ENCODE data around the gene C5. TPM values are rescaled to one million over a fixed set of nuclear protein-coding genes. Genes with fewer than 3 reads are reported as not detected.

Gene C5
- total RNA-seq, 1 donor from 2014 or later = 3.1 TPM

DNA sequence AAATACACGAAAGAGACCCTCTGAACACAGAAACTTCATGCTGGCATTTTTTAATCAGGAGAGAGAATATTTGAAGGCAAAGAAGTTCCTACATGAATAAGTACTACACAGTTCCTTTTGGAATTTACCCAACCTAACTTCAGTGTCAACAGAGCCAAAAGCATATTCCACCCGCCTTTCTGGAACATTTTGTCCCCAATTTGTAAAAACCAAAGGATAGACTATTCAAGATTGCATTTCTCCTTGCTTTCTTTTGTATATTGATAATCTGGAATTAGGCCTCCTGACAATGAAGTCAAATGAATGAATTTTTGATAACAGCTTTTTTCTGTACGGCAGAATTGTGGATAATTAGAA lies 84.1 kb downstream of the C5 start:
- Mint-ChIP-seq H3K27ac (peak overlapping the region; percentile 28), H3K36me3 (peaks cover 2% of the 10 kb centered on the region), H3K9me3 (no peaks in the 10 kb centered on the region), H3K4me1 (peaks cover 7% of the 10 kb centered on the region), H3K27me3 (ENCODE audit: low read depth) (no peaks in the 10 kb centered on the region), H3K4me3 (no peak overlapping the region)
- TF ChIP-seq, protein P1, sequence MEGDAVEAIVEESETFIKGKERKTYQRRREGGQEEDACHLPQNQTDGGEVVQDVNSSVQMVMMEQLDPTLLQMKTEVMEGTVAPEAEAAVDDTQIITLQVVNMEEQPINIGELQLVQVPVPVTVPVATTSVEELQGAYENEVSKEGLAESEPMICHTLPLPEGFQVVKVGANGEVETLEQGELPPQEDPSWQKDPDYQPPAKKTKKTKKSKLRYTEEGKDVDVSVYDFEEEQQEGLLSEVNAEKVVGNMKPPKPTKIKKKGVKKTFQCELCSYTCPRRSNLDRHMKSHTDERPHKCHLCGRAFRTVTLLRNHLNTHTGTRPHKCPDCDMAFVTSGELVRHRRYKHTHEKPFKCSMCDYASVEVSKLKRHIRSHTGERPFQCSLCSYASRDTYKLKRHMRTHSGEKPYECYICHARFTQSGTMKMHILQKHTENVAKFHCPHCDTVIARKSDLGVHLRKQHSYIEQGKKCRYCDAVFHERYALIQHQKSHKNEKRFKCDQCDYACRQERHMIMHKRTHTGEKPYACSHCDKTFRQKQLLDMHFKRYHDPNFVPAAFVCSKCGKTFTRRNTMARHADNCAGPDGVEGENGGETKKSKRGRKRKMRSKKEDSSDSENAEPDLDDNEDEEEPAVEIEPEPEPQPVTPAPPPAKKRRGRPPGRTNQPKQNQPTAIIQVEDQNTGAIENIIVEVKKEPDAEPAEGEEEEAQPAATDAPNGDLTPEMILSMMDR (IDR thresholded peaks at IDR 0.05; ENCODE audit: unreplicated experiment) = no peak
- no peak for DNase-seq (ENCODE audit: low spot score in 2 of 2, unreplicated experiment in 2 of 2)

DNA sequence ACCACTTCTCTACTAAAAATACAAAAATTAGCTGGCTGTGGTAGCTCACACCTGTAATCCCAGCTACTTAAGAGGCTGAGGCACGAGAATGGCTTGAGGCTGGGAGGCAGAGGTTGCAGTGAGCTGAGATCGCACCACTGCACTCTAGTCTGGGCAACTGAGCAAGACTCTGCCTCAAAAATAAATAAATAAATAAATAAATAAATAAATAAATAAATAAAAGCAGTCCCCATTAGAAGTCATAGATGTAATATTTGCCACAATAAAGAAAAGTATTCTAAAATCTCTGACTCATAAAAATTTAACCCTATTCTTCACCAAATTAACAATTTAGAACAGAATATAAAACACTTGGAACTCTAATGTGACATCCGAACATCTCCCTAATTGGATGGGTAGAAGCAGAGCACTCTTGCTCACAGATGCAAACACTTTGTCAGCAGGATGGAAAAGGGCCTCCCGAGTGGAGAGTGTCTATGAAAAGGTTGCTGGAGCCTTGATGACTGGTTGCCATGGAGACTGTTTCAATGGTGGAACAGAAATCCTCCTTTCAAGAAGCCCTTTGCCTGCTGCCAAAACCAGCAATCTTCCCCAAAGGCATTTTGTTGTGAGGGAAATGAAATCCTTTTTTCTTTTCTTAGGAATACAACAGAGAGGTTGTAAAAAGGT lies 84.6 kb downstream of the C5 start:
- Mint-ChIP-seq H3K4me3 (no peak overlapping the region), H3K9me3 (no peaks in the 10 kb centered on the region), H3K36me3 (peaks cover 2% of the 10 kb centered on the region), H3K27me3 (ENCODE audit: low read depth) (no peaks in the 10 kb centered on the region), H3K27ac (peak overlapping the region; percentile 28), H3K4me1 (peaks cover 6% of the 10 kb centered on the region)
- no peak for DNase-seq (ENCODE audit: low spot score in 2 of 2, unreplicated experiment in 2 of 2)
- TF ChIP-seq, protein P1 (IDR thresholded peaks at IDR 0.05; ENCODE audit: unreplicated experiment) = no peak

DNA sequence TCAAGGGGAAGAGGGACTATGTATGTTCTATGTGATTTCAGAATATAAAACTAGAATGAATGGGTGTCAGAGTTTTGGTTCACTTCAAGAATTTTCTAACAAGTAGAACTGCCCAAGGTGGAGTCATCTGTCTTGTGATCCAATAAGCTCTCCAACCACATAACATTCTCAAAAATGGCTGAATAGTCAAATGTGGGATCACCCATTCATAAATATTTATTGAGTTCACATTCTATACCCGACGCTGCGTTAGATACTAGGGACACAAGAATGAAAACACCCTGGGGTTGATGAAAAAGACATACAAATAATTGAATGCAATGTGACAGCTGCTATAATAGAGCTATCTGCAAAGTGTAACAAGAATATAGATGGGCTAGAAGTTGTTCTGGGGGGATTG lies 88.1 kb downstream of the C5 start:
- no peak for DNase-seq (ENCODE audit: low spot score in 2 of 2, unreplicated experiment in 2 of 2)
- Mint-ChIP-seq H3K27me3 (ENCODE audit: low read depth) (no peaks in the 10 kb centered on the region), H3K9me3 (no peaks in the 10 kb centered on the region), H3K27ac (no peak overlapping the region), H3K4me1 (peaks cover 14% of the 10 kb centered on the region), H3K36me3 (peaks cover 4% of the 10 kb centered on the region), H3K4me3 (no peak overlapping the region)
- TF ChIP-seq, protein P1 (IDR thresholded peaks at IDR 0.05; ENCODE audit: unreplicated experiment) = no peak

DNA sequence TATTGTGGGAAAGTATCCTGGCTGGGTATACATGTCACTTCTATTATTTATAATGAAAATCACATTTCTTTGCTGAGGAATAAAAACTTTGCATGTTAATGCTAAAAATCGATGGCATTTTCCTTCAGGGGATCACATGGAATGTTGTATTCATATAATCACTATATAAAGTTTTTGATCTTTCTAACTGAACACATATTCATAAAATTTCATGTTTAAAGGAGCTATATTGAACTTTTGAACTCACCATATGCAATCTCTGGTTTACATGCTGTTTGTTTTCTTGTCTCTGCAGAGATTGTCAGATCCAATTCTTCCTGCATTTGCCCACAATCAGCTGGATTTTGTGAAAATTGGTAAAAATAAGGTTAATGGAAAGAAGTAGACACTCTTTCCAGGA lies 90.1 kb downstream of the C5 start:
- TF ChIP-seq, protein P1 (IDR thresholded peaks at IDR 0.05; ENCODE audit: unreplicated experiment) = no peak
- Mint-ChIP-seq H3K27ac (peak overlapping the region; percentile 44), H3K4me1 (peaks cover 9% of the 10 kb centered on the region), H3K4me3 (no peak overlapping the region), H3K27me3 (ENCODE audit: low read depth) (no peaks in the 10 kb centered on the region), H3K9me3 (no peaks in the 10 kb centered on the region), H3K36me3 (peaks cover 4% of the 10 kb centered on the region)
- no peak for DNase-seq (ENCODE audit: low spot score in 2 of 2, unreplicated experiment in 2 of 2)

GRCh38 chr9:120956862-120957261 lies 93.2 kb downstream of the C5 start:
- TF ChIP-seq, protein P1 (IDR thresholded peaks at IDR 0.05; ENCODE audit: unreplicated experiment) = no peak
- Mint-ChIP-seq H3K4me1 (peaks cover 29% of the 10 kb centered on the region), H3K4me3 (no peak overlapping the region), H3K27me3 (ENCODE audit: low read depth) (no peaks in the 10 kb centered on the region), H3K9me3 (no peaks in the 10 kb centered on the region), H3K27ac (no peak overlapping the region), H3K36me3 (peaks cover 2% of the 10 kb centered on the region)
- DNase-seq (ENCODE audit: low spot score in 2 of 2, unreplicated experiment in 2 of 2) = no peak
